GM12872 (cell line): ENCODE results near the gene ADAMTS7.

Experiments
- TF ChIP-seq, protein P1 (sequence below): IDR thresholded peaks from 3 replicates; pipeline ENCODE4 v1.5.1; 2011; ENCODE audit warnings: low read depth, mild to moderate bottlenecking, low read length, moderate library complexity; ENCODE audit not compliant: insufficient read depth

The ADAMTS7 gene

DNA sequence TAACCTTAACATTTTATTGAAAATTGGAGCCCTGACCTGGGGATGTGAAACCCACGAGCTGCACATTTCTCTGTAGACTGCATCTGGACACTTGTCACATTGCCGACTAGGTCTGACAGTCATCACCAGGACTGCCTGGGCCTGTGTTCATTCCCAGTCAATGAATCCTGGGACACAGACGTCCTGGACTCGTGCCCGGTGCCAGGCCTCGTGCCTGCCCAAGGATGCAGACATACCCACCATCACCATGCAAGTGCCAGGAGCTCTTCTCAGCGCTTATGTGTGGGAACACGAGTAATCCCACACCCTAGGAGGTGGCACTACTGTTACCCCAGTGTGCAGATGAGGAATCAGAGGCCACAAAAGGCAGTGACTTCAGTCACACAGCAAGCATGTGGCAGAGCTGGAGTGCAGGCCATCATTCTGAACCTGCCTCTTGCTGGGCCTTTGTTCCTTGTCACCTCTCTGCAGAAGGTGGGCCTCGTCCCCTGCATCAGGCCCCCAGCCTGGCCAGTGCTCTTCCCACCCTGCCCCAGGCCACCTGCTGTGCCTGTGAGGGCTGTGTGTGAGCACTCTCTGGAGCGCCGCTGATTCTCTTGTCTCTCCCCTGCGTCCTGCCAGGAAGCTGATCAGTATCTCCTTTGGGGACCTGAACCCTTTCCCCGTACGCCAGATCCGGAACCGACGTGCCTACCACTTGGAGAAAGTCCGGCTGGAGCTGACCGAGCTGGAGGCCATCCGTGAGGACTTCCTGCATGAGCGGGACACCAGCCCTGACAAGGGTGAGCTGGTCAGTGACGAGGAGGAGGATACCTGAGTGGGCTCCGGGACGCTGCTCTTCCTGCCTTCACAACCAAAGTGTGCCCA lies 58.5 kb downstream of the ADAMTS7 start:
- TF ChIP-seq, protein P1, sequence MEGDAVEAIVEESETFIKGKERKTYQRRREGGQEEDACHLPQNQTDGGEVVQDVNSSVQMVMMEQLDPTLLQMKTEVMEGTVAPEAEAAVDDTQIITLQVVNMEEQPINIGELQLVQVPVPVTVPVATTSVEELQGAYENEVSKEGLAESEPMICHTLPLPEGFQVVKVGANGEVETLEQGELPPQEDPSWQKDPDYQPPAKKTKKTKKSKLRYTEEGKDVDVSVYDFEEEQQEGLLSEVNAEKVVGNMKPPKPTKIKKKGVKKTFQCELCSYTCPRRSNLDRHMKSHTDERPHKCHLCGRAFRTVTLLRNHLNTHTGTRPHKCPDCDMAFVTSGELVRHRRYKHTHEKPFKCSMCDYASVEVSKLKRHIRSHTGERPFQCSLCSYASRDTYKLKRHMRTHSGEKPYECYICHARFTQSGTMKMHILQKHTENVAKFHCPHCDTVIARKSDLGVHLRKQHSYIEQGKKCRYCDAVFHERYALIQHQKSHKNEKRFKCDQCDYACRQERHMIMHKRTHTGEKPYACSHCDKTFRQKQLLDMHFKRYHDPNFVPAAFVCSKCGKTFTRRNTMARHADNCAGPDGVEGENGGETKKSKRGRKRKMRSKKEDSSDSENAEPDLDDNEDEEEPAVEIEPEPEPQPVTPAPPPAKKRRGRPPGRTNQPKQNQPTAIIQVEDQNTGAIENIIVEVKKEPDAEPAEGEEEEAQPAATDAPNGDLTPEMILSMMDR, result no peak

DNA sequence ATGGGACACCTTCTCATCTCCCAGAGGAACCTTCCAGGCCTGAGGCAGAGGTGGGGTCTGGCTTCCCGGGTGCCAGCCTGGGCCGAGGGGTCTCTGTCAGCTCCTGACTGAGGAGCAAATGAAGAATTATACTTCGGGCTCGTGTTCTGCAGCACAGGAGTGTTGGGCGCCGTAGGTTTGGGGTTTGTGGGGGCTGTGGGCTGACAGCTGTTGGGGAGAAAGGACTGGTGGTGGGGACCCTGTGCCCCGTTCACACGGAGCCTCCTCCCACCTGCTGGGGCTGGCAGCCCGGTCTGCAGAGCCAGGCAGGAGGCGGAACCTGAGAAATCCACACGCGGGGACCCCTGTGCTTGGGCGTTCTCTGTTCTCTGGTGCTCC lies 59.7 kb downstream of the ADAMTS7 start:
- TF ChIP-seq, protein P1, result no peak

DNA sequence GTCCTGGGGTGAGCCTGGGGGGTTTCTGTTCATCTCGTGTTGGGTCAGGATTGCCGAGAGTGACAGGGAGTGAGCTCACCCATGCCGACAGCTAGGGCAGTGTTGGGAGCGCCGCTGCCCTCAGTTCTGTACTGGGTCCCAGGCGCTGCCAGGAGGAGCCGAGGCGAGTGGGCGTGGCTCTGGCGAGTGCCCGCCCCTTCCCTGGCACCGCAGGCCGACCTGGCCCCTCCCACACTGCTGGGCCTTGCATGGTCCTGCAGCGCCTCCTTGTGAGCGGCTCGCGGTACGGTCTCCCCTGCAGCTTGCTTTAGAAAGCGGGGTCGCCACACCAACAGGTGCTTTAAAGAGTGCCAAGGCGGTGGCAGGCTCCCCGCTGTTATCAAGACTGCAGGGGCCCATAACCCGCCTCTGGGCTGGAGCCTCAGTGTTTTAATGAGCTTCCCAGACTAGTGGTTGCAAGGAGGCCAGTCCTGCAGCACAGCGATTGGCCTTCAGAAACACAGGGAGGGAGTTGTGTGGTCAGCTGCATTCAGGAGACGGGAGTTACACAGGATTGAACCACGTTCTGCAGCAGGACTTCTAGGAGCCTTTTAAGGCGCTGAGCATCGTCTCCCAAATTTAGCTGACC lies 60.2 kb downstream of the ADAMTS7 start:
- TF ChIP-seq, protein P1, result peak; percentile 86

DNA sequence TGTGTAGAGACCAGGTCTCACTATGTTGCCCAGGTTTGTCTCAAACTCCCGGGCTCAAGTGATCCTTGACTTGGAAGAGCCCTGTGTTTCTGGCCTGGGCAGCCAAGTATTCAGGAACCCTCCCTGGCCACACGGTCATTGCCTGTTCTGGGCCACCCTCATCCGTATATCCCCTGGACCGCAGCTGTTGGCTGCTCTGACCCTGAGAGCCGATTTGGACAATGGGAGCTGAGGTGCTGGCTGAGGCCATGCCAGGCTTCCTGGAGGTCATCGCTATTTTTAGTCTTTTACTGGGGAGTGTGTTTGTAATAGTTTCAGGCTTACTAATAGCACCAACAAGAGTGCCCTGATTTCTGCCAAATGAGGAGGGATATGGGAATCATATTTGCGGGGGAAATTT lies 60.7 kb downstream of the ADAMTS7 start:
- TF ChIP-seq, protein P1, result no peak

DNA sequence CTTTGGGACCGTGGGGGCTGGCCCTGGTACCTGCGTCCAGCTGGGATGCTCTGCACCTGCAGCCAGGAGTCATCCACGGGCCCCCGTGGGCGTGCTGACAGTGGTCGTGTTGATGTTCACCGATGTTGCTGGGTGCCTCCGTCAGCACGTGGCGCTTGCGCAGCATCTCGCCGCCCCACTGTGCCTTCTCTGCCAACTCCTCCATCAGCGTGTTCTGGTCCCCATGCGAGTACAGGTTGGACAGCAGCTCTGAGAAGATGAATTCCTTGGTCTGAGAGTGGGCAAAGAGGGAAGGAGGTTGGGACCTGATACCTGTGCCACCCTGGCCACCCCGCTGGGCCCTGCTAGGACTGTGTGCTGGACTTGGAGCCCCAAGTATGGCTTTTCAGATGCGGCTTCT lies 61.4 kb downstream of the ADAMTS7 start:
- TF ChIP-seq, protein P1, result no peak

DNA sequence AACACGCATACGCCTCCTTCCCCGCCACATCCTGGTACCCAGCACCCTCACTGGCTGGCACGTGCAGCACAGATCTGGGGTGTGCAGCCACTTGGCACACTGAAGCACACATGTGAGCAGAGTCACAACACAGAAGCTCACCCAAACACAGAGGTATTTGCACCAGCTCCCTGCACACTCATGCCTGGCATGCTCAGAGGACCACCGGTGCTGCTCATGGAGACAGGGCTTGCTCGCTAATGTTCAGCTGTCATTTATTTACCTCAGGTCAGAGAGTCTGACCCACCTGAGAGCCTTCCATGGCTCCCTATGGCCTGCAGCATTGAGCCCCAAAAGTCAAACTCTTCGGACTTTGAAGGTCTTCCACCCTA lies 70.4 kb downstream of the ADAMTS7 start:
- TF ChIP-seq, protein P1, result no peak

DNA sequence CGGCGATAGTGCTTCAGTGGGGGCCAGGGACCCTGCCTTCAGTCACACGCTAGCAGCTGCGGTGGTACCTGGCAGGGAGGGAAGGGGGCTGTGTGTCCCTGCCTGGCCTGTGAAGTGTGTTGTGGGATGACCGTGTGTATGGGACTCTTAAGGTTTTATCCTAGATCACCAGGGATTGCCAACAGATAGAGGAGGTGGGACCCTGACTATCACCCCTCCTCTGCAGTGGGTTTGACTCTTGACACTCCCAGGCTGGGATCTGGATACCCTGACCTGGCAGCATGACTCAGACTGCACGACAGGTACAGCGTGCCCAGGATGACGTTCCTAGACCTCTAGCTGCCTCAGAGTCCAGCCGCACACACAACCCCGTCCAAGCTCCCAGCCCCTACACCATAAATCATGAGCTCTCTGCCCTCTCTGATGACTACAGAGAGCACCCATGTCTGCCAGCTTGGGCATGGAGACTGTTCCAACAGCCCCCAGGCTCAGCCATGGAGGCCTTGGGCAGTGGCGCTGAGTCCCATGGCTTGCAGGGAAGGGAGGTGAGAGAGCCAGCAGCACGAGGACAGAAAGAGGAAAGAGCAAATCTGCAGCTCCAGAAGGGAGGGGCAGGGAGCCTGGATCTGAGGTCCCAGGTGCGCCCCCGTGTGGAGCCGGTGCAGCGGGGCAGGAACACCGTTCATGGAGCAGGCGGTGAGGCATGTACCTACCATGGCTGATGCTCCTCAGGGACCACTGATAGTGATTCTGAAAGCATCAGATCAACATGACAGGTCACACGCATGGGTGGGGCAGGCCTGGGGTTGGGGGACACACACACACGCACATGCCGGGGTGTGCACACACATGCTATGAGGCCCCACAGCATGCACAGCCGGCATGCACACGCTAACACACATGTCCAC lies 71.0 kb downstream of the ADAMTS7 start:
- TF ChIP-seq, protein P1, result peak; percentile 77
